Activated CD8-positive, alpha-beta T cell treated with anti-CD3 and anti-CD28 coated beads for 36 hours (primary cell): ENCODE data around the gene BGN. TPM values are rescaled to one million over a fixed set of nuclear protein-coding genes. Genes with fewer than 3 reads are reported as not detected.

ENCODE experiments used
- ATAC-seq: fragments of 200-7000 bp; cut with Tn5 transposase; one replicate; pipeline ENCODE4 v1.10.0; 2021; ENCODE audit warnings: mild to moderate bottlenecking, moderate library complexity
- CTCF ChIA-PET: fragments of 350-600 bp; sonication (Branson Sonifier 250); formaldehyde crosslinking; loops from one replicate; lab custom pipeline; 2021; ENCODE audit warnings: antibody characterized with exemption; lab: Charles Lee
- POLR2A ChIA-PET: fragments of 350-600 bp; sonication (Branson Sonifier 250); formaldehyde crosslinking; loops from one replicate; lab custom pipeline; 2021; ENCODE audit warnings: antibody characterized with exemption; lab: Charles Lee
- DNase-seq: peaks from one replicate; pipeline ENCODE4 v3.0.0-alpha.2; 2020
- H3K27ac Mint-ChIP-seq: one replicate; pipeline ENCODE4 v1.8.0; 2021; ENCODE audit warnings: mild to moderate bottlenecking, mixed read lengths
- H3K27me3 Mint-ChIP-seq: one replicate; pipeline ENCODE4 v1.8.0; 2021; ENCODE audit warnings: mixed read lengths
- H3K36me3 Mint-ChIP-seq: one replicate; pipeline ENCODE4 v1.8.0; 2021; ENCODE audit warnings: low read depth, mixed read lengths
- H3K4me1 Mint-ChIP-seq: one replicate; pipeline ENCODE4 v1.8.0; 2021; ENCODE audit warnings: low read depth, mixed read lengths
- H3K4me3 Mint-ChIP-seq: one replicate; pipeline ENCODE4 v1.8.0; 2021; ENCODE audit warnings: mild to moderate bottlenecking, moderate library complexity, mixed read lengths
- H3K9me3 Mint-ChIP-seq: one replicate; pipeline ENCODE4 v1.8.0; 2021; ENCODE audit warnings: mixed read lengths
- intact Hi-C: fragments of 100-400 bp; cut with micrococcal nuclease; formaldehyde crosslinking; loops from one replicate; pipeline ENCODE4 v1.10.0; 2022
- total RNA-seq, 2 experiments: library from RNA; stranded (reverse); gene quantifications; one replicate each; pipeline ENCODE4 v1.2.3, GENCODE V29; 2021
- TF ChIP-seq, protein P1 (sequence below): fragments of 200-600 bp; IDR thresholded peaks from one replicate; pipeline ENCODE4 v1.8.0; 2022; ENCODE audit warnings: antibody characterized with exemption, mild to moderate bottlenecking

Gene BGN
- total RNA-seq, 2 experiments from 2014 or later: not detected

DNA sequence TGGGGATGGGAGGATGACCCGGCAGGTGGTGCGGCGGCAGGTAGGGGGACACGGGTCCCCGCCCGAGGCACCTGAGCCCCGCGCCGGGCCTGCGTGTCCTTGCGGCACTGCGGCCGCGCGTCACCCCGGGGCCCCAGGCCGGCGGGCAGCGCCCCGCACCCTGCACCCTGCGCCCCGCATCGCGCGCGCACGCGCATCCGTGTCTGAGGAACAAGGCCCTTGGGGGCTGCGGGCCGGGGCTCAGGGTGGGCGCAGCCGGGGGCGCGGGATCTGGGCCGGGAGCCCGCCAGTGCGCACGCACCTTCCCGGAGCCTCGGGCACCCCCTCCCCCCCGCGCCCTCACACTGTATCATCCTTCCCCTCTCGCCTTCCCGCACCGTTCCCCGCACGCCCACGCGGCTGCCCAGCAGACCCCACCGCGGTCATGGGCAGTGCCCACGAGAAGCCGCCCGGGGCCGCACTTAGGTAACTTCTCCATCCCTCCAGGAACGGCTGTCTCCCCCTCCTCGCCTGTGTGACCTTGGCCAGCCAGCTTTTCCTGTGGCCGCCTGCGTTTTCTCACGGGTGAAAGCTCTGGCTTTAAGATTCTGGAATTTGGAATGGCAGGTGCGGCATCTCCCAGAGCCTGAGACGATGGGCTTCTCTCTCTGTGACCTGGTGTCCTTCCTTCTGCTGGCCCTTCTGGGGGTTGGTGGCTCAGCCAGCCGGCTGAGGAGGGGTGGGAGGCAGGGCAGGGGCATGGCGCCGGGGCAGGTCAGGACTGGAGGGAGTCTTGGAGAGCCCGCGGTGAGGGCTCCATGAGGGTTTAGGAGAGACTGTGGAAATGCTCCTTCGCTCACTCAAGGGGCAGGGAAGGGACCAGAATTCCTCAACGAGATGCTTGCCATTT, 23.4 kb downstream of the BGN start:
- POLR2A ChIA-PET: no interaction called here
- no peaks in the 10 kb centered on the region for H3K4me1 Mint-ChIP-seq

DNA sequence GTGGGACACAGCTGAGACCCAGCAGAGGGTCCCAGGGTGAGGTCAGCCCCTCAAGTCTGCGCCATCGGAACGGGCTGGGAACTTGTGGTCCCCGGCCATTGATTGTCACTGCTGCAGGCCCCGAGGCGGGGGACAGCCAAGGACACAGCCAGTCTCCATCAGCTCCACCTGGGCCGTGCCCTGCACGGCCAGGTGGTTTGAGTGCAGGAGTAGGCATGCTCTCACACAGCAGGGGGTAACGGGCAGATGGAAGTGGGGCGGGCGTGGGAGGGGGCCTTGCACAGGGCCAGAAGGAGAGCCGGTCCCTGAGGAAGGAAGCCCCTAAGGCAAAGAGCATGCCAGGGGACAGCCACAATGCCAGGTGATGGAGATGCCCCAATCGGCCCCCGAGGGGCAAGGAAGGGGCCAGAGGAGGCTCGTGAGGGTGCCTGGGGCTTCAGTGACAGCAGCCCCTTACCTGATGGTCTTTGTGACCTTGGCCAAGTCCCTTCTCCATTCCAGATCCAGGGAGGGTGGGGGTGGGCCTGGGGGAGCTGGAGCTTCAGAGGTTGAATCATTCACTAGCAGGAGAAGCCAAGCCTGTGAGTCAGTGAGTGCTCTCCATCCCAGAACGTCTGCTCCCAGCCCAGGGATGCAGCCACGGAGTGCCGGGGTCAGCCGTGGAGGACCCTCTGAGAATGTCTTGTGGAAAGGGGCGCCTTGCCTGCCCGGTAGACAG, 24.9 kb downstream of the BGN start:
- H3K27ac Mint-ChIP-seq: no peak overlapping the region
- TF ChIP-seq, protein P1, sequence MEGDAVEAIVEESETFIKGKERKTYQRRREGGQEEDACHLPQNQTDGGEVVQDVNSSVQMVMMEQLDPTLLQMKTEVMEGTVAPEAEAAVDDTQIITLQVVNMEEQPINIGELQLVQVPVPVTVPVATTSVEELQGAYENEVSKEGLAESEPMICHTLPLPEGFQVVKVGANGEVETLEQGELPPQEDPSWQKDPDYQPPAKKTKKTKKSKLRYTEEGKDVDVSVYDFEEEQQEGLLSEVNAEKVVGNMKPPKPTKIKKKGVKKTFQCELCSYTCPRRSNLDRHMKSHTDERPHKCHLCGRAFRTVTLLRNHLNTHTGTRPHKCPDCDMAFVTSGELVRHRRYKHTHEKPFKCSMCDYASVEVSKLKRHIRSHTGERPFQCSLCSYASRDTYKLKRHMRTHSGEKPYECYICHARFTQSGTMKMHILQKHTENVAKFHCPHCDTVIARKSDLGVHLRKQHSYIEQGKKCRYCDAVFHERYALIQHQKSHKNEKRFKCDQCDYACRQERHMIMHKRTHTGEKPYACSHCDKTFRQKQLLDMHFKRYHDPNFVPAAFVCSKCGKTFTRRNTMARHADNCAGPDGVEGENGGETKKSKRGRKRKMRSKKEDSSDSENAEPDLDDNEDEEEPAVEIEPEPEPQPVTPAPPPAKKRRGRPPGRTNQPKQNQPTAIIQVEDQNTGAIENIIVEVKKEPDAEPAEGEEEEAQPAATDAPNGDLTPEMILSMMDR: no peak
- H3K4me3 Mint-ChIP-seq: no peak overlapping the region
- intact Hi-C loops: no loop called here
- no peaks in the 10 kb centered on the region for H3K4me1 Mint-ChIP-seq
- no peaks in the 10 kb centered on the region for H3K9me3 Mint-ChIP-seq
- ATAC-seq: no peak
- ChIA-PET POLR2A (no interaction called here), CTCF (no interaction called here)
- no peaks in the 10 kb centered on the region for H3K36me3 Mint-ChIP-seq
- H3K27me3 Mint-ChIP-seq: peaks cover 23% of the 10 kb centered on the region
- DNase-seq: no peak

More for the DNA sequence above, 23.4 kb downstream of the BGN start:
- H3K27me3 Mint-ChIP-seq: peaks cover 23% of the 10 kb centered on the region
- no peak for ATAC-seq
- H3K36me3 Mint-ChIP-seq: no peaks in the 10 kb centered on the region
- CTCF ChIA-PET: no interaction called here
- DNase-seq: no peak
- H3K4me3 Mint-ChIP-seq: no peak overlapping the region
- intact Hi-C loops: no loop called here
- no peaks in the 10 kb centered on the region for H3K9me3 Mint-ChIP-seq
- H3K27ac Mint-ChIP-seq: no peak overlapping the region
- TF ChIP-seq, protein P1: no peak

DNA sequence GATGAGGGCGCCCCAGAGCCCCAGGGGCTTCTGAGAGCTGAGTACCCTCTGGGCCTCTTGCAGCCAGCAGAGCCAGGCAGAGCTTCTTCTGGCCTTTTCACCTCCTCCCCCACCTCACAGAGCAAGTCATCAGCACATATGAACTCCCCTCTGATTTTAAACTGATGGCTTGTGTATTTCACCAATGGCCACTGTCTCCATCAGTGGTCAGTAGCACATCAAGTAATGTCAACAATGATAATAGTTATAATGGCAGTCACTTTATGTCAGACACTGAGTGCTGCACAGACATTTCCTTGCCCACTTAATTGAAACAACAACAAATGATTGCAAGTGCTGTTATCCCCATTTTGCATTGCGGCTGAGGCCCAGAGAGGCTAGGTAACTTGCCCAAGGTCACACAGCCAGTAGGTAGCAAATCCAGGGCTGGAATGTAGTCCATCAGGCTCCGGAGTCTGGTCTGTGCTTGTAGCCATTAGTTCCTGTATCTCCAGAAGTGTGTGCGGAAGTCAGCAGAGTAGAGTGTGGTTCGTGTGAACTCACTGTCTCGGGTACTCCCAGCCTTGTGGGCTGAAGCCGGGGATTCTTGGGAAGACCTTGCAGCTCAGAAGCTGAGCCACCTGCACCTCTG, 25.6 kb downstream of the BGN start:
- DNase-seq (no peak), ATAC-seq (no peak)
- no peak overlapping the region for H3K4me3 Mint-ChIP-seq
- ChIA-PET POLR2A (no interaction called here), CTCF (interaction anchor here (1.6 kb wide), 1 partner anchor 20 kb away, joined by 3 read pairs; no protein-coding TSS in a partner anchor)
- H3K9me3 Mint-ChIP-seq: no peaks in the 10 kb centered on the region
- H3K27me3 Mint-ChIP-seq: peaks cover 23% of the 10 kb centered on the region
- no peaks in the 10 kb centered on the region for H3K4me1 Mint-ChIP-seq
- no peak overlapping the region for H3K27ac Mint-ChIP-seq
- H3K36me3 Mint-ChIP-seq: no peaks in the 10 kb centered on the region
- intact Hi-C loops: no loop called here
- TF ChIP-seq, protein P1: no peak

DNA sequence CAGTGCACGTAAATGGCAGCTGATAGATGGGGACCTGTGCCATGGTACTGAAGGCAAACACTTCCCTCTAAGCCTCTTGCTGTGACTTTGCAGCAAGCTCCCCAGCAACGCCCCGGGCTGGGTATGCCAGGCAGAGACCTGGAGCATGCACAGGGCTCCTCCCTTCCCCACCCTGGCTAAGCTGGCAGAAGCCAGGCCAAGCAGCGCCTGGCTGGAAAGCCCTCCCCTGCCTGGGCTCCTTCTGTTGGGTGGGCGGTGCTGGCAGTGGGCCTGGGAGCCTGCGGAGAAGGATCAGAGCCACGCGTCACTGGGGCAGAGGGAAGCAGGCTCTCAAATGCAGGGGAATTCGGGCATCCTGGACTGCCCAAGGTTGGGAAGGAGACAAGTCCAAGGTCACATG, 26.3 kb downstream of the BGN start:
- DNase-seq (no peak), ATAC-seq (no peak)
- TF ChIP-seq, protein P1: no peak
- POLR2A ChIA-PET: no interaction called here
- H3K4me3 Mint-ChIP-seq: no peak overlapping the region
- no peaks in the 10 kb centered on the region for H3K9me3 Mint-ChIP-seq
- H3K36me3 Mint-ChIP-seq: no peaks in the 10 kb centered on the region
- CTCF ChIA-PET: interaction anchor here (1.6 kb wide), 1 partner anchor 19 kb away, joined by 3 read pairs; no protein-coding TSS in a partner anchor
- H3K27ac Mint-ChIP-seq: no peak overlapping the region
- peaks cover 20% of the 10 kb centered on the region for H3K27me3 Mint-ChIP-seq
- intact Hi-C loops: no loop called here
- no peaks in the 10 kb centered on the region for H3K4me1 Mint-ChIP-seq
